H9 (cell line): ENCODE measurements around the gene TMIE. TPM values are rescaled to one million over a fixed set of nuclear protein-coding genes. Genes with fewer than 3 reads are reported as not detected.

Experiments used
- DNase-seq: peaks from one replicate; pipeline ENCODE4 v3.0.0-alpha.2; 2017
- H2AFZ ChIP-seq: one replicate; pipeline ENCODE4 v1.6.1; 2013; ENCODE audit warnings: mild to moderate bottlenecking, low read length, control low read depth, moderate library complexity
- H2AK5ac ChIP-seq: 2 replicates; pipeline ENCODE4 v1.6.1; 2013; ENCODE audit warnings: low read length, control low read depth, mixed read lengths; ENCODE audit not compliant: insufficient read length
- H2BK120ac ChIP-seq: one replicate; pipeline ENCODE4 v1.6.1; 2013; ENCODE audit warnings: low read depth, mild to moderate bottlenecking, low read length, control low read depth, inconsistent platforms; ENCODE audit not compliant: poor library complexity, severe bottlenecking
- H2BK12ac ChIP-seq: 2 replicates; pipeline ENCODE4 v1.6.1; 2013; ENCODE audit warnings: low read length, control low read depth, mixed read lengths, low read depth; ENCODE audit not compliant: insufficient read length
- H2BK15ac ChIP-seq: 2 replicates; pipeline ENCODE4 v1.6.1; 2013; ENCODE audit warnings: low read depth, low read length, control low read depth
- H2BK20ac ChIP-seq: one replicate; pipeline ENCODE4 v1.6.1; 2013; ENCODE audit warnings: low read depth, mild to moderate bottlenecking, low read length, control low read depth, inconsistent platforms; ENCODE audit not compliant: poor library complexity, severe bottlenecking
- H2BK5ac ChIP-seq: 2 replicates; pipeline ENCODE4 v1.6.1; 2013; ENCODE audit warnings: low read length, control low read depth, mixed read lengths; ENCODE audit not compliant: insufficient read length
- H3K14ac ChIP-seq: 2 replicates; pipeline ENCODE4 v1.6.1; 2013; ENCODE audit warnings: low read length, control low read depth; ENCODE audit not compliant: insufficient read depth
- H3K18ac ChIP-seq: 2 replicates; pipeline ENCODE4 v1.6.1; 2013; ENCODE audit warnings: low read depth, mild to moderate bottlenecking, mixed read lengths, low read length, control low read depth; ENCODE audit not compliant: insufficient read length
- H3K23ac ChIP-seq: 2 replicates; pipeline ENCODE4 v1.6.1; 2013; ENCODE audit warnings: low read length, control low read depth, mixed read lengths, low read depth; ENCODE audit not compliant: insufficient read length
- H3K23me2 ChIP-seq: 2 replicates; pipeline ENCODE4 v1.6.1; 2013; ENCODE audit warnings: low read depth, mild to moderate bottlenecking, mixed read lengths, low read length, control low read depth; ENCODE audit not compliant: insufficient read length, poor library complexity, severe bottlenecking
- H3K27ac ChIP-seq: 2 replicates; pipeline ENCODE4 v1.5.1; 2013; ENCODE audit warnings: low read length, control low read depth, mixed read lengths, low read depth; ENCODE audit not compliant: insufficient read length
- H3K27me3 ChIP-seq: 2 replicates; pipeline ENCODE4 v1.6.1; 2013; ENCODE audit warnings: low read length, control low read depth, inconsistent platforms; ENCODE audit not compliant: insufficient read depth
- H3K4ac ChIP-seq: 2 replicates; pipeline ENCODE4 v1.6.1; 2013; ENCODE audit warnings: low read depth, mild to moderate bottlenecking, control low read depth, inconsistent platforms, low read length, moderate library complexity
- H3K4me1 ChIP-seq: 2 replicates; pipeline ENCODE4 v1.6.1; 2013; ENCODE audit warnings: low read length, control low read depth, inconsistent platforms; ENCODE audit not compliant: insufficient read depth
- H3K4me2 ChIP-seq: 2 replicates; pipeline ENCODE4 v1.6.1; 2013; ENCODE audit warnings: low read length, control low read depth, mixed read lengths; ENCODE audit not compliant: insufficient read length, insufficient read depth
- H3K56ac ChIP-seq: 2 replicates; pipeline ENCODE4 v1.6.1; 2013; ENCODE audit warnings: low read depth, mild to moderate bottlenecking, mixed read lengths, low read length, control low read depth; ENCODE audit not compliant: insufficient read length
- H3K79me1 ChIP-seq: 2 replicates; pipeline ENCODE4 v1.6.1; 2013; ENCODE audit warnings: low read depth, mild to moderate bottlenecking, moderate library complexity, low read length, control low read depth, inconsistent platforms; ENCODE audit not compliant: insufficient read depth, poor library complexity, severe bottlenecking
- H3K79me2 ChIP-seq: 2 replicates; pipeline ENCODE4 v1.6.1; 2013; ENCODE audit warnings: low read length, control low read depth, inconsistent platforms; ENCODE audit not compliant: insufficient read depth
- H3K9ac ChIP-seq: 2 replicates; pipeline ENCODE4 v1.6.1; 2013; ENCODE audit warnings: low read length, control low read depth, mixed read lengths; ENCODE audit not compliant: insufficient read length; ENCODE audit errors: extremely low read depth
- H3K9me3 ChIP-seq: one replicate; pipeline ENCODE4 v1.6.1; 2013; ENCODE audit warnings: low read depth, low read length, inconsistent platforms; ENCODE audit not compliant: control insufficient read depth
- H3T11ph ChIP-seq: one replicate; pipeline ENCODE4 v1.6.1; 2013; ENCODE audit warnings: mild to moderate bottlenecking, low read length, control low read depth, inconsistent platforms
- H4K20me1 ChIP-seq: one replicate; pipeline ENCODE4 v1.6.1; 2013; ENCODE audit not compliant: control insufficient read depth, insufficient read length, insufficient read depth
- H4K5ac ChIP-seq: 2 replicates; pipeline ENCODE4 v1.6.1; 2013; ENCODE audit warnings: low read depth, mild to moderate bottlenecking, mixed read lengths, low read length, control low read depth; ENCODE audit not compliant: insufficient read length
- H4K8ac ChIP-seq: replicated peaks from 2 replicates; pipeline ENCODE4 v1.6.1; 2013; ENCODE audit warnings: low read length, control low read depth, mixed read lengths, low read depth; ENCODE audit not compliant: insufficient read length
- H4K91ac ChIP-seq: 2 replicates; pipeline ENCODE4 v1.6.1; 2013; ENCODE audit warnings: low read depth, mild to moderate bottlenecking, moderate library complexity, mixed read lengths, low read length, control low read depth; ENCODE audit not compliant: insufficient read length
- H3K27ac Mint-ChIP-seq, 3 experiments: 2 replicates in 2 of 3; 3 replicates in 1 of 3; pipeline ENCODE4 v1.8.0; 2020 to 2021; ENCODE audit warnings: mixed read lengths in 3 of 3, mild to moderate bottlenecking in 1 of 3, moderate library complexity in 1 of 3
- H3K27me3 Mint-ChIP-seq: 2 replicates; pipeline ENCODE4 v1.8.0; 2021; ENCODE audit warnings: low read depth, mild to moderate bottlenecking, moderate library complexity, mixed read lengths
- H3K36me3 Mint-ChIP-seq, 3 experiments: 2 replicates in 2 of 3; 3 replicates in 1 of 3; pipeline ENCODE4 v1.8.0; 2020 to 2021; ENCODE audit warnings: low read depth in 3 of 3, mixed read lengths in 3 of 3; ENCODE audit not compliant: insufficient read depth in 1 of 3
- H3K4me1 Mint-ChIP-seq, 2 experiments: 2 replicates each; pipeline ENCODE4 v1.8.0; 2020; ENCODE audit warnings: mixed read lengths in 2 of 2
- H3K4me3 Mint-ChIP-seq, 2 experiments: 2 replicates in 1 of 2; 3 replicates in 1 of 2; pipeline ENCODE4 v1.8.0; 2020 to 2021; ENCODE audit warnings: mild to moderate bottlenecking in 2 of 2, mixed read lengths in 2 of 2, moderate library complexity in 1 of 2
- H3K9me3 Mint-ChIP-seq, 2 experiments: 2 replicates in 1 of 2; 3 replicates in 1 of 2; pipeline ENCODE4 v1.8.0; 2020; ENCODE audit warnings: mild to moderate bottlenecking in 2 of 2, mixed read lengths in 2 of 2, moderate library complexity in 1 of 2
- WGBS: extraction: QIAGEN DNeasy Blood & Tissue Kit; methylation state at CpG from one replicate; pipeline ENCODE4 v1.1.7; 2013; ENCODE audit warnings: missing lambda C conversion rate, low lambda C conversion rate, mixed read lengths; ENCODE audit not compliant: insufficient read length; ENCODE audit errors: extremely low coverage; 5-methylcytosine and 5-hydroxymethylcytosine counted together
- total RNA-seq: library from RNA; stranded (reverse); gene quantifications from 2 replicates; pipeline ENCODE4 v1.2.1, GENCODE V29; 2021
- TF ChIP-seq, protein P1 (sequence below): fragments of 200-600 bp; sonication (generic); conservative IDR thresholded peaks from 3 replicates; pipeline ENCODE4 v1.8.0; 2021; ENCODE audit warnings: antibody characterized with exemption, mild to moderate bottlenecking

The TMIE gene
- total RNA-seq, 1 experiment from 2014 or later = 0.63 TPM

DNA sequence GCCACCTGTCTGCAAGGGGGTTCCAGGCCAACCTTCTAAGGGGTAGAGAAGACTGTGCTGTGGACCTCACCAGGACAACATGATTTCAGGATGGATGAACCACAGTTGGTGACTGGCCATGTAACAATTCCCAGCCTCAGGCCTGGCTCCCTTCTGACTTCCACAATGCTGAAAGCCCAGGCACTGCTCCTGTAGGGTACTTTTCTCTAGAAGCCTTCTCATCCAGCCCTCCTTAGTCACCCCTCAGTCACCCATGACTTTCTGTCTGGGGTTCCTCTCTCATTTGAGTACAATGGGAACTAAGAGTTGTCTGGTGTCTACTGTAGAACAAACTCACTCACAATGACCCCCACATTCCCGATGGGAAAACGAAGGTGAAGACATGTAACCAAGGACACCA is 16.3 kb upstream of the TMIE start:
- Histone ChIP-seq H3K23me2 (no peaks in the 10 kb centered on the region), H3K79me1 (no peaks in the 10 kb centered on the region), H4K20me1 (no peaks in the 10 kb centered on the region), H4K91ac (no peak overlapping the region), H3K4ac (no peak overlapping the region), H2BK15ac (no peak overlapping the region), H3K9ac (no peak overlapping the region), H3K18ac (no peak overlapping the region), H2BK12ac (no peak overlapping the region), H4K8ac (no peak overlapping the region), H3K56ac (no peak overlapping the region), H2BK20ac (no peak overlapping the region), H3K4me1 (no peaks in the 10 kb centered on the region), H2AFZ (no peak overlapping the region), H2AK5ac (no peak overlapping the region), H3K27me3 (no peaks in the 10 kb centered on the region), H3K27ac (no peak overlapping the region), H3K4me2 (no peak overlapping the region), H2BK5ac (no peak overlapping the region), H2BK120ac (no peak overlapping the region), H3T11ph (no peak overlapping the region), H3K9me3 (no peaks in the 10 kb centered on the region), H3K79me2 (no peaks in the 10 kb centered on the region), H3K14ac (no peak overlapping the region), H4K5ac (no peak overlapping the region), H3K23ac (no peak overlapping the region)
- TF ChIP-seq, protein P1, sequence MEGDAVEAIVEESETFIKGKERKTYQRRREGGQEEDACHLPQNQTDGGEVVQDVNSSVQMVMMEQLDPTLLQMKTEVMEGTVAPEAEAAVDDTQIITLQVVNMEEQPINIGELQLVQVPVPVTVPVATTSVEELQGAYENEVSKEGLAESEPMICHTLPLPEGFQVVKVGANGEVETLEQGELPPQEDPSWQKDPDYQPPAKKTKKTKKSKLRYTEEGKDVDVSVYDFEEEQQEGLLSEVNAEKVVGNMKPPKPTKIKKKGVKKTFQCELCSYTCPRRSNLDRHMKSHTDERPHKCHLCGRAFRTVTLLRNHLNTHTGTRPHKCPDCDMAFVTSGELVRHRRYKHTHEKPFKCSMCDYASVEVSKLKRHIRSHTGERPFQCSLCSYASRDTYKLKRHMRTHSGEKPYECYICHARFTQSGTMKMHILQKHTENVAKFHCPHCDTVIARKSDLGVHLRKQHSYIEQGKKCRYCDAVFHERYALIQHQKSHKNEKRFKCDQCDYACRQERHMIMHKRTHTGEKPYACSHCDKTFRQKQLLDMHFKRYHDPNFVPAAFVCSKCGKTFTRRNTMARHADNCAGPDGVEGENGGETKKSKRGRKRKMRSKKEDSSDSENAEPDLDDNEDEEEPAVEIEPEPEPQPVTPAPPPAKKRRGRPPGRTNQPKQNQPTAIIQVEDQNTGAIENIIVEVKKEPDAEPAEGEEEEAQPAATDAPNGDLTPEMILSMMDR = no peak
- no peaks in the 10 kb centered on the region for H3K9me3 Mint-ChIP-seq
- no CpG with 5 or more reads among the region's 2 CpGs for WGBS
- peaks cover 4% of the 10 kb centered on the region for H3K27me3 Mint-ChIP-seq
- H3K27ac Mint-ChIP-seq = no peak overlapping the region
- no peak for DNase-seq
- no peaks in the 10 kb centered on the region; a peak in 3 of 7 replicates for H3K36me3 Mint-ChIP-seq
- H3K4me1 Mint-ChIP-seq = peaks cover 0 to 9% of the 10 kb centered on the region in 2 experiments; a peak in 3 of 4 replicates
- H3K4me3 Mint-ChIP-seq = no peak overlapping the region
